Transverse colon (tissue), 3 donors: Measurements from ENCODE around the gene PLA1A.

Experiments used
- POLR2A ChIP-seq: fragments of 450-650 bp; IDR thresholded peaks from one replicate; pipeline ENCODE4 v1.6.1; 2016; ENCODE audit warnings: antibody characterized with exemption, mild to moderate bottlenecking, moderate library complexity
- POLR2AphosphoS5 ChIP-seq, 3 donors: sonication (generic); formaldehyde crosslinking; IDR thresholded peaks; one replicate each; pipeline ENCODE4 v1.6.1; 2016; ENCODE audit warnings: antibody characterized with exemption in 3 of 3

DNA sequence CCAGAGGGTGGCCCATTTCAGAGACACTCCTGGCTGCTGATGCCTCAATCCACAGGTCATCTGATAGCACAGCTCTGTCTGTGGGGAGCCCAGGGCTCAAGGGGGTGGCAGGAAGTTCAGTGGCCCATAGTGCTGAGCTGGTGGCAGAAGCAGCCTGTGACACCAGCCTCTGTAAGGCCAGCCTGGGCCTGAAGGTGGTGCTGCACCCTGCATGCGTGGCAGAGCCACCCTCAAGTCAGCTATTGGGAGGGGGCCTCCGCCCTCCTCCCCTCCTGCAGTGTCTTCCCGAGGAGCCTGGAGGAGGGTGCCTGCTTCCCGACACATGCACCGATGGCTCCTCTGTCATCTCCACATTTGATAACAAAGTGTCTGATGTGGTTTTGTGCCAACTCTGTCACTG, 3.0 kb downstream of the PLA1A start:
- TF ChIP-seq POLR2A (no peak), POLR2AphosphoS5 (IDR thresholded peaks at IDR 0.05) (no peak)
